Loucy (cell line): ENCODE data around the gene DCUN1D3.
"Not testable (repeated sequence)": the region's sequence is repeated elsewhere in the genome, so short reads cannot be mapped to it uniquely, and the experiment has no call there.

Source experiments
- H2AFZ ChIP-seq: fragments of 200-600 bp; sonication (generic); 2 replicates; pipeline ENCODE4 v1.6.0; 2016; ENCODE audit warnings: antibody characterized with exemption, mild to moderate bottlenecking, low read length, moderate library complexity
- H3F3A ChIP-seq: fragments of 200-600 bp; 2 replicates; pipeline ENCODE4 v1.6.0; 2016; ENCODE audit warnings: antibody characterized with exemption, low read depth, mild to moderate bottlenecking
- H3K27me3 ChIP-seq: fragments of 200-600 bp; sonication (generic); 2 replicates; pipeline ENCODE4 v1.6.1; 2014; ENCODE audit warnings: low read length, mild to moderate bottlenecking; ENCODE audit not compliant: insufficient read depth, poor library complexity, severe bottlenecking
- H3K36me3 ChIP-seq: fragments of 200-600 bp; sonication (generic); 2 replicates; pipeline ENCODE4 v1.6.1; 2016; ENCODE audit warnings: low read length; ENCODE audit not compliant: insufficient read depth
- H3K4me1 ChIP-seq: fragments of 200-600 bp; sonication (generic); 2 replicates; pipeline ENCODE4 v1.5.1; 2014; ENCODE audit warnings: low read length, mild to moderate bottlenecking; ENCODE audit not compliant: insufficient read depth, poor library complexity, severe bottlenecking
- H3K4me2 ChIP-seq: fragments of 200-600 bp; sonication (generic); 2 replicates; pipeline ENCODE4 v1.6.0; 2014; ENCODE audit warnings: antibody characterized with exemption, low read length, low read depth, mild to moderate bottlenecking; ENCODE audit not compliant: poor library complexity, severe bottlenecking
- H3K4me3 ChIP-seq: fragments of 200-600 bp; sonication (generic); 2 replicates; pipeline ENCODE4 v1.5.1; 2014; ENCODE audit warnings: low read length, mild to moderate bottlenecking, mixed read lengths; ENCODE audit not compliant: poor library complexity, severe bottlenecking
- H3K79me2 ChIP-seq: fragments of 200-600 bp; sonication (generic); 2 replicates; pipeline ENCODE4 v1.6.1; 2014; ENCODE audit warnings: low read length; ENCODE audit not compliant: insufficient read depth
- H3K9ac ChIP-seq: fragments of 200-600 bp; sonication (generic); 2 replicates; pipeline ENCODE4 v1.6.0; 2014; ENCODE audit warnings: mild to moderate bottlenecking, low read depth, low read length, moderate library complexity; ENCODE audit not compliant: poor library complexity, severe bottlenecking
- H3K9me2 ChIP-seq: fragments of 200-600 bp; sonication (generic); replicated peaks from 2 replicates; pipeline ENCODE4 v1.6.1; 2016; ENCODE audit warnings: low read depth, low read length, mixed read lengths
- H3K9me3 ChIP-seq: fragments of 200-600 bp; sonication (generic); 2 replicates; pipeline ENCODE4 v1.6.1; 2014; ENCODE audit warnings: mild to moderate bottlenecking, antibody characterized with exemption, low read length, low read depth; ENCODE audit not compliant: insufficient read depth
- H4K20me1 ChIP-seq: fragments of 200-600 bp; sonication (generic); 2 replicates; pipeline ENCODE4 v1.6.0; 2014; ENCODE audit warnings: antibody characterized with exemption, low read length, mild to moderate bottlenecking; ENCODE audit not compliant: insufficient read depth, poor library complexity, severe bottlenecking
- CTCF ChIP-seq: fragments of 200-600 bp; sonication (generic); conservative IDR thresholded peaks from 2 replicates; pipeline ENCODE4 v1.5.1; 2014; ENCODE audit warnings: mild to moderate bottlenecking, antibody characterized with exemption, low read length
- EZH2phosphoT487 ChIP-seq: fragments of 200-600 bp; IDR thresholded peaks from 2 replicates; pipeline ENCODE4 v1.6.1; 2018; ENCODE audit warnings: antibody characterized with exemption, mild to moderate bottlenecking, moderate library complexity, borderline replicate concordance

Gene DCUN1D3

GRCh38 chr16:20807862-20808261, 92.3 kb downstream of the DCUN1D3 start:
- peak overlapping the region; percentile 99 for H3K9ac ChIP-seq
- H3K79me2 ChIP-seq, result peaks cover 53% of the 10 kb centered on the region
- no peaks in the 10 kb centered on the region for H3K27me3 ChIP-seq

DNA sequence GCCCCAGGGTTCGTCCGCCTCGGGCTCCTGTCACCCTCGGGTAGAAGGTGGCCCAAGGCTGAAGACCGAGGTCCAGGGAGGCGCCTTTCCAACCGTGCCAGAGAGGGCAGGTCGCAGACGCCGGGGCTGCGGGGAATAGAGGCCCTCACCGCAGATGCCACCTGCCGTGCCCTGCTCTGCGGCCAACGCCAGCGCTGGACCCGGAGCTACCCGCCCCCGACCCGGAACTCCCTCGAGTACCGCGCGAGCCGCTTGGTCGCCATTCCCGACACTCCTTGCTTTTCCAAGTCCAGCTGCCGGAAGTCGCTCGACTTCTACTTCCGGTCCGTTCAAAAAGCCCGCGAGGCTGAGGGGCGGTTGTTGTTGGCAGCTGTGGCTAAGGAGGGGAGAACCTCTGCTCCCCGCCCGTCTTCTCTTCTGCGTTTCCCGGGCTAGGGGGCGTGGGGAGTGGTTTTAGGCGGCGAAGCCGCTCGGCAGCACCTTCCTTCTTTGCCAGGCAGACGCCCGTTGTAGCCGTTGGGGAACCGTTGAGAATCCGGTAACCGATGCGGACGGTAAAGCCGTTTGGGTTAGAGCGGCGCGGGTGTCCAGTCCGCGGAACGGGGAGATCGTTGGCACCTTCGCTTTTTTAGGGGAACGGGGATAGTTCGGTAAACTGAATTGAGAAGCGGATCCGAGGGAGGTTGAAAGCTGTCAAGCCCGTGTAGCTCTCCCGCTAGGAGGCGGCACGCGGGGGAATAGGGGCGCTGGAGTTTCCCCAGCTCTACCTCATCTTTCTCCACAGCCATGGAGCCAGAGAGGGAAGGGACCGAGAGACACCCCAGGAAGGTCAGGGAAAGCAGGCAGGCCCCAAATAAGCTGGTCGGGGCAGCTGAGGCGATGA, 93.7 kb downstream of the DCUN1D3 start, which contains the start of the genes ERI2 and REXO5:
Gene ERI2, minus strand, starts transcription at position 305 of the 883 bp plus-strand sequence. Its CDS starts 42 bp downstream, at position 263.
Gene REXO5, plus strand, starts transcription at position 360 of the 883 bp plus-strand sequence. Its CDS starts 427 bp downstream, at position 787.
- peak within 1 kb of the TSS; percentile 99 for H3K9ac ChIP-seq
- peak within 1 kb of the TSS; percentile 72 for H2AFZ ChIP-seq
- H4K20me1 ChIP-seq, result no peaks in the 10 kb centered on the region
- H3K9me3 ChIP-seq, result no peaks in the 10 kb centered on the region
- H3K9me2 ChIP-seq, result no peaks in the 10 kb centered on the region
- peaks cover 56% of the 10 kb centered on the region for H3K79me2 ChIP-seq
- H3K27me3 ChIP-seq, result no peaks in the 10 kb centered on the region
- H3F3A ChIP-seq, result peaks cover 5% of the 10 kb centered on the region; the same call in 1 of the 2 replicates
- H3K4me2 ChIP-seq, result peak within 1 kb of the TSS; percentile 97
- no peak for TF ChIP-seq EZH2phosphoT487
- TF ChIP-seq CTCF, result peak; percentile 53
- no peaks in the 10 kb centered on the region for H3K36me3 ChIP-seq
- peaks cover 51% of the 10 kb centered on the region for H3K4me1 ChIP-seq
- H3K4me3 ChIP-seq, result peak within 1 kb of the TSS; percentile 82

More at GRCh38 chr16:20807862-20808261, 92.3 kb downstream of the DCUN1D3 start:
- no peak for TF ChIP-seq CTCF
- Histone ChIP-seq H3K36me3 (no peaks in the 10 kb centered on the region), H3F3A (peaks cover 5% of the 10 kb centered on the region; the same call in 1 of the 2 replicates), H3K4me2 (peak overlapping the region; percentile 97), H2AFZ (no peak overlapping the region), H3K9me2 (no peaks in the 10 kb centered on the region), H3K4me3 (peak overlapping the region; percentile 82), H4K20me1 (no peaks in the 10 kb centered on the region), H3K4me1 (peaks cover 57% of the 10 kb centered on the region), H3K9me3 (no peaks in the 10 kb centered on the region)

DNA sequence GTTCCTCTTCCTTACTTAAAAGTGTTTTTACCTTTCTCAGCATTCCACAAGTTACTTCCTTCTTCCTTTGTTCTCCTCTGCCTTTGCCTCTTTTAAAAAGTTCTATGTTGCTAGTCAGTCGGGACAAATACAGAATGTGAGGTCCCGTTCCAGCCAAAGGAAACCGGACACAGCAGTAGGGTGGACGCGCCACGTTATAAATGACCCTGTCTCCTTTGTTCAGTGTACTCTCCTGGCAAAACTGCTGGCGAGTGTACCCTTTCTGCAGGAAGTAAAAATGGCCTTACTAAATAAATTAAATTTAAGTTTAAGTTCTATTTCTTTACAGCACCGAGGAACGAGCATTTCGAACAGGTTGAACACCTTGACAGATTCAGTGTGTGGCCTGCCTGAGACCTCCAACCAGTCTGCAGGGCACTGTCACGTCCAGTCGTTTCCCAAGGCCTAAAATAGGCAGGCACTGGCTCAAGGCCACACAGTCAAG, 94.4 kb downstream of the DCUN1D3 start:
- H3K9ac ChIP-seq, result peak overlapping the region; percentile 99
- H3F3A ChIP-seq, H3K9me3 ChIP-seq, H3K9me2 ChIP-seq, H3K27me3 ChIP-seq, H4K20me1 ChIP-seq, H3K36me3 ChIP-seq: not testable (repeated sequence)
- peaks cover 51% of the 10 kb centered on the region for H3K4me1 ChIP-seq
- H2AFZ ChIP-seq, result peak overlapping the region; percentile 72
- H3K4me3 ChIP-seq, result peak overlapping the region; percentile 82
- H3K79me2 ChIP-seq, result peaks cover 56% of the 10 kb centered on the region
- peak overlapping the region; percentile 97 for H3K4me2 ChIP-seq
